Measurements from ENCODE around the gene CYTIP. TPM values are rescaled to one million over a fixed set of nuclear protein-coding genes. Genes with fewer than 3 reads are reported as not detected.

The CYTIP gene
- total and polyA plus RNA-seq, 7 donors: 2.5 to 36.4 (median 4.3) TPM

GRCh38 chr2:157421964-157422363 is 21.9 kb downstream of the CYTIP start:
- Histone ChIP-seq H3K36me3 (no peaks in the 10 kb centered on the region), H3K27ac (no peak overlapping the region), H3K9me3 (peaks cover 0 to 2% (median 0%) of the 10 kb centered on the region in 4 donors), H3K4me1 (no peaks in the 10 kb centered on the region), H3K27me3 (no peaks in the 10 kb centered on the region), H3K4me3 (no peak overlapping the region)
- intact Hi-C loops (cut with DNase I): no loop called here
- DNase-seq: no peak
- 96 to 97% methylated on average over 3 of the region's 3 CpGs for WGBS, 2 donors
- no peak for TF ChIP-seq POLR2AphosphoS5 (IDR thresholded peaks at IDR 0.05)
- no peak for TF ChIP-seq CTCF (IDR thresholded peaks at IDR 0.05)
- TF ChIP-seq EP300 (IDR thresholded peaks at IDR 0.05): no peak
- no peak for TF ChIP-seq POLR2A (IDR thresholded peaks at IDR 0.05)

- no peak for TF ChIP-seq EP300 (IDR thresholded peaks at IDR 0.05)
- no peak for TF ChIP-seq POLR2AphosphoS5 (IDR thresholded peaks at IDR 0.05)
- no peak for TF ChIP-seq POLR2A (IDR thresholded peaks at IDR 0.05)
- no peak for TF ChIP-seq CTCF (IDR thresholded peaks at IDR 0.05)
- WGBS, 2 donors: 81 to 87% methylated on average over 2 of the region's 2 CpGs
- no peak for DNase-seq
- no peaks in the 10 kb centered on the region for H3K27me3 ChIP-seq
- H3K27ac ChIP-seq: no peak overlapping the region
- no peak overlapping the region for H3K4me3 ChIP-seq
- H3K4me1 ChIP-seq: no peaks in the 10 kb centered on the region
- intact Hi-C loops (cut with DNase I): no loop called here
- no peaks in the 10 kb centered on the region for H3K36me3 ChIP-seq
- peaks cover 0 to 2% (median 0%) of the 10 kb centered on the region in 4 donors for H3K9me3 ChIP-seq
Observed at GRCh38 chr2:157421331-157421944, 22.5 kb downstream of the CYTIP start.

GRCh38 chr2:157420771-157421323 is 23.0 kb downstream of the CYTIP start:
- Histone ChIP-seq H3K27me3 (no peaks in the 10 kb centered on the region), H3K4me3 (no peak overlapping the region), H3K36me3 (no peaks in the 10 kb centered on the region), H3K27ac (no peak overlapping the region), H3K4me1 (no peaks in the 10 kb centered on the region), H3K9me3 (peaks cover 0 to 2% (median 0%) of the 10 kb centered on the region in 4 donors)
- no peak for DNase-seq
- intact Hi-C loops (cut with DNase I): no loop called here
- 56 to 81% methylated on average over 4 of the region's 4 CpGs for WGBS, 2 donors
- TF ChIP-seq CTCF (IDR thresholded peaks at IDR 0.05) (no peak), POLR2AphosphoS5 (IDR thresholded peaks at IDR 0.05) (no peak)

GRCh38 chr2:157419031-157419575 is 24.8 kb downstream of the CYTIP start:
- H3K27ac ChIP-seq: peak overlapping the region in 2 of 4 donors; percentile 18 to 20
- DNase-seq: no peak
- no peaks in the 10 kb centered on the region for H3K9me3 ChIP-seq
- 84 to 93% methylated on average over 12 of the region's 12 CpGs for WGBS, 2 donors
- no peaks in the 10 kb centered on the region for H3K36me3 ChIP-seq
- H3K4me3 ChIP-seq: no peak overlapping the region
- no peak for TF ChIP-seq EP300 (IDR thresholded peaks at IDR 0.05)
- no peak for TF ChIP-seq CTCF (IDR thresholded peaks at IDR 0.05)
- TF ChIP-seq POLR2A (IDR thresholded peaks at IDR 0.05): no peak
- no peak for TF ChIP-seq POLR2AphosphoS5 (IDR thresholded peaks at IDR 0.05)
- H3K4me1 ChIP-seq: no peaks in the 10 kb centered on the region
- H3K27me3 ChIP-seq: no peaks in the 10 kb centered on the region
- intact Hi-C loops (cut with DNase I): no loop called here

Data from sigmoid colon (tissue), 7 donors.